HepG2 (cell line): Measurements from ENCODE around the gene MAPK12. TPM values are rescaled to one million over a fixed set of nuclear protein-coding genes. Genes with fewer than 3 reads are reported as not detected.

Experiments used
- ATF3 ChIP-seq: sonication (generic); formaldehyde crosslinking; IDR thresholded peaks from 2 replicates; pipeline ENCODE4 v1.4.0; 2020; ENCODE audit warnings: missing genetic modification reagents
- BRD4 ChIP-seq: sonication (generic); formaldehyde crosslinking; IDR thresholded peaks from 2 replicates; pipeline ENCODE4 v1.4.0; 2020; ENCODE audit warnings: missing genetic modification reagents
- DR1 ChIP-seq: sonication (generic); formaldehyde crosslinking; IDR thresholded peaks from 2 replicates; pipeline ENCODE4 v1.8.0; 2021; ENCODE audit warnings: mild to moderate bottlenecking, missing genetic modification reagents, inconsistent platforms
- HNRNPUL1 ChIP-seq: fragments of 200-400 bp; formaldehyde crosslinking; IDR thresholded peaks from 2 replicates; pipeline ENCODE4 v1.6.1; 2017; ENCODE audit warnings: low read depth, mild to moderate bottlenecking, low read length, moderate library complexity
- KDM2A ChIP-seq: sonication (generic); formaldehyde crosslinking; IDR thresholded peaks from 2 replicates; pipeline ENCODE4 v1.4.0; 2020; ENCODE audit warnings: low read depth, missing genetic modification reagents, borderline replicate concordance
- MIXL1 ChIP-seq: IDR thresholded peaks from 2 replicates; pipeline ENCODE4 v1.6.1; 2016
- NR0B2 ChIP-seq: sonication (generic); formaldehyde crosslinking; IDR thresholded peaks from 2 replicates; pipeline ENCODE4 v1.4.0; 2020; ENCODE audit warnings: mild to moderate bottlenecking, missing genetic modification reagents
- PBX2 ChIP-seq: IDR thresholded peaks from 2 replicates; pipeline ENCODE4 v1.6.1; 2016; ENCODE audit warnings: control low read depth
- UBTF ChIP-seq: sonication (generic); formaldehyde crosslinking; IDR thresholded peaks from 2 replicates; pipeline ENCODE4 v1.4.0; 2020; ENCODE audit warnings: mild to moderate bottlenecking, missing genetic modification reagents
- ZBTB1 ChIP-seq: sonication (generic); formaldehyde crosslinking; IDR thresholded peaks from 2 replicates; pipeline ENCODE4 v1.4.0; 2020; ENCODE audit warnings: missing genetic modification reagents, borderline replicate concordance
- ZBTB4 ChIP-seq: sonication (generic); formaldehyde crosslinking; IDR thresholded peaks from 2 replicates; pipeline ENCODE4 v1.4.0; 2020; ENCODE audit warnings: missing genetic modification reagents, mild to moderate bottlenecking, borderline replicate concordance
- ZNF20 ChIP-seq: sonication (generic); formaldehyde crosslinking; IDR thresholded peaks from 2 replicates; pipeline ENCODE4 v1.4.0; 2020; ENCODE audit warnings: mild to moderate bottlenecking, moderate library complexity, missing genetic modification reagents
- ZNF30 ChIP-seq: sonication (generic); formaldehyde crosslinking; IDR thresholded peaks from 2 replicates; pipeline ENCODE4 v1.5.0; 2020; ENCODE audit warnings: mild to moderate bottlenecking, missing genetic modification reagents
- ZNF687 ChIP-seq: sonication (generic); formaldehyde crosslinking; IDR thresholded peaks from 2 replicates; pipeline ENCODE4 v1.5.1; 2020; ENCODE audit warnings: mild to moderate bottlenecking, missing genetic modification reagents, moderate library complexity
- polyA plus RNA-seq, 8 experiments: library from polyadenylated mRNA; depleted of rRNA in 3 of 8; stranded (reverse) in 7 of 8; unstranded in 1 of 8; fragments of >200 nt; fragmentation: Illumina TruSeq in 4 of 8; extraction: Trizol in 4 of 8; gene quantifications; 2 replicates each; pipeline versions ENCODE4 v1.2.1 to v1.2.3, GENCODE V29; 2011 to 2016; ENCODE audit warnings: low read depth in 4 of 8, missing spikeins in 1 of 8, mixed read lengths in 1 of 8; ENCODE audit not compliant: insufficient read depth in 1 of 8
- total RNA-seq, 5 experiments: library from RNA; depleted of rRNA; stranded (reverse); fragments of >200 nt; fragmentation: Illumina TruSeq; extraction: Trizol; gene quantifications; 2 replicates each; pipeline ENCODE4 v1.2.3, GENCODE V29; 2016; ENCODE audit warnings: low read depth in 1 of 5
- TF ChIP-seq, protein P1 (sequence below): sonication (generic); formaldehyde crosslinking; conservative IDR thresholded peaks from 2 replicates; pipeline ENCODE4 v1.4.0; 2020; ENCODE audit warnings: missing genetic modification reagents

Gene MAPK12
- total and polyA plus RNA-seq, 2 of the 13 experiments (the other 11 are each of a cell fraction or from before 2014, with no cell fraction given), result 22.2 to 23.3 TPM

GRCh38 chr22:50260801-50261614, 475 bp downstream of the MAPK12 start (continued):
- no peak for TF ChIP-seq ZBTB4 (CRISPR knock-in tag)
- TF ChIP-seq UBTF (CRISPR knock-in tag), result peak; percentile 80
- TF ChIP-seq ZNF20 (CRISPR knock-in tag), result no peak
- TF ChIP-seq ZNF687 (CRISPR knock-in tag), result peak; percentile 92
- TF ChIP-seq ZNF30 (CRISPR knock-in tag), result 0 out of 2 replicates have a peak, but pooled peaks have one; percentile 57
- TF ChIP-seq DR1 (CRISPR knock-in tag), result peak; percentile 26; the same call in 1 of the 2 replicates
- TF ChIP-seq, protein P1, sequence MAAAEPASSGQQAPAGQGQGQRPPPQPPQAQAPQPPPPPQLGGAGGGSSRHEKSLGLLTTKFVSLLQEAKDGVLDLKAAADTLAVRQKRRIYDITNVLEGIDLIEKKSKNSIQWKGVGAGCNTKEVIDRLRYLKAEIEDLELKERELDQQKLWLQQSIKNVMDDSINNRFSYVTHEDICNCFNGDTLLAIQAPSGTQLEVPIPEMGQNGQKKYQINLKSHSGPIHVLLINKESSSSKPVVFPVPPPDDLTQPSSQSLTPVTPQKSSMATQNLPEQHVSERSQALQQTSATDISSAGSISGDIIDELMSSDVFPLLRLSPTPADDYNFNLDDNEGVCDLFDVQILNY (CRISPR knock-in tag), result 0 out of 2 replicates have a peak, but pooled peaks have one; percentile 25
- no peak for TF ChIP-seq PBX2 (CRISPR knock-in tag)
- TF ChIP-seq MIXL1, result no peak
- TF ChIP-seq BRD4, result no peak
- no peak for TF ChIP-seq HNRNPUL1
- no peak for TF ChIP-seq ZBTB1 (CRISPR knock-in tag)
- no peak for TF ChIP-seq ATF3 (CRISPR knock-in tag)
- no peak for TF ChIP-seq NR0B2 (CRISPR knock-in tag)
- TF ChIP-seq KDM2A (CRISPR knock-in tag), result peak; percentile 66; the same call in 1 of the 2 replicates
